Fibroblast of lung (primary cell): ENCODE results near the gene DRGX.

ENCODE experiments used
- EZH2 ChIP-seq: IDR thresholded peaks from 2 replicates; pipeline ENCODE4 v1.5.1; 2012; ENCODE audit warnings: low read length, control low read depth, mild to moderate bottlenecking; ENCODE audit errors: missing control alignments
- TF ChIP-seq, protein P1 (sequence below), 2 donors: IDR thresholded peaks in 1 of 2; conservative IDR thresholded peaks in 1 of 2; 1 replicate in 1 of 2; 2 replicates in 1 of 2; pipeline ENCODE4 v1.5.1; 2011 to 2012; ENCODE audit warnings: low read length in 2 of 2, control low read depth in 1 of 2, inconsistent platforms in 1 of 2, low read depth in 1 of 2, mild to moderate bottlenecking in 1 of 2

DNA sequence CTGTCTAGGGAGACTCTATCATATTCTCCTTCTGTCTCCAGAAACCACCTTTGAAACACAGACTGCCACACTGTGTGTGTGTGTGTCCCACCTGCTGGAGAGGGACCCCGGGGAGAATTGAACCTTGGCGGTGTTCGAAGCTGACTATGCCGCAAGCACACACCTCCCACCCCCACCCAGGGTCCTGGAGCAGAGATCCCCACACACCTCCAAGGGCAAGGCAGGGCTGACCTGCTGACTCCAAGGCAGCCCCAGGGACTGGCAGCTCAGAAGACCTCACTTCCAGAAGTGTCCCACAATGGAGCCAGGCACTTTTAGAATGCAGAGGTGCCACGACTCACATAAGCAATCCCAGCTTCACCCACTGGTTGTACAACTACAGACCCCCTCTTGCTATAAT, 13.1 kb downstream of the DRGX start:
- TF ChIP-seq, protein P1, sequence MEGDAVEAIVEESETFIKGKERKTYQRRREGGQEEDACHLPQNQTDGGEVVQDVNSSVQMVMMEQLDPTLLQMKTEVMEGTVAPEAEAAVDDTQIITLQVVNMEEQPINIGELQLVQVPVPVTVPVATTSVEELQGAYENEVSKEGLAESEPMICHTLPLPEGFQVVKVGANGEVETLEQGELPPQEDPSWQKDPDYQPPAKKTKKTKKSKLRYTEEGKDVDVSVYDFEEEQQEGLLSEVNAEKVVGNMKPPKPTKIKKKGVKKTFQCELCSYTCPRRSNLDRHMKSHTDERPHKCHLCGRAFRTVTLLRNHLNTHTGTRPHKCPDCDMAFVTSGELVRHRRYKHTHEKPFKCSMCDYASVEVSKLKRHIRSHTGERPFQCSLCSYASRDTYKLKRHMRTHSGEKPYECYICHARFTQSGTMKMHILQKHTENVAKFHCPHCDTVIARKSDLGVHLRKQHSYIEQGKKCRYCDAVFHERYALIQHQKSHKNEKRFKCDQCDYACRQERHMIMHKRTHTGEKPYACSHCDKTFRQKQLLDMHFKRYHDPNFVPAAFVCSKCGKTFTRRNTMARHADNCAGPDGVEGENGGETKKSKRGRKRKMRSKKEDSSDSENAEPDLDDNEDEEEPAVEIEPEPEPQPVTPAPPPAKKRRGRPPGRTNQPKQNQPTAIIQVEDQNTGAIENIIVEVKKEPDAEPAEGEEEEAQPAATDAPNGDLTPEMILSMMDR (conservative IDR thresholded peaks at IDR 0.05 in 1 of 2, IDR thresholded peaks at IDR 0.05 in 1 of 2; ENCODE audit: low read depth in 1 of 2, low read length in 2 of 2), result no peak
- TF ChIP-seq EZH2, result no peak
